Measurements from ENCODE around the gene SPSB3.
A peak's percentile ranks its signal among the peaks of the same experiment; 100 is the strongest.

The SPSB3 gene

GRCh38 chr16:1771864-1772361 is 10.5 kb downstream of the SPSB3 start:
- H3K27me3 ChIP-seq (ENCODE audit: low read depth, low read length) = no peaks in the 10 kb centered on the region
- peaks cover 0 to 46% of the 10 kb centered on the region in 2 donors for H3K36me3 ChIP-seq (ENCODE audit: control insufficient read depth in 1 of 2, insufficient read depth in 2 of 2, low read length in 2 of 2)
- H3K4me3 ChIP-seq (ENCODE audit: low read depth in 1 of 2, low read length in 2 of 2) = peak overlapping the region; percentile 74 to 99
- no peaks in the 10 kb centered on the region for H3K9me3 ChIP-seq (ENCODE audit: control insufficient read depth in 1 of 2, low read length in 2 of 2)
- peaks cover 2 to 46% of the 10 kb centered on the region in 2 donors for H3K4me1 ChIP-seq (ENCODE audit: control insufficient read depth in 1 of 2, insufficient read depth in 2 of 2, low read length in 2 of 2)
- H3K27ac ChIP-seq (ENCODE audit: low read length) = peak overlapping the region; percentile 23

DNA sequence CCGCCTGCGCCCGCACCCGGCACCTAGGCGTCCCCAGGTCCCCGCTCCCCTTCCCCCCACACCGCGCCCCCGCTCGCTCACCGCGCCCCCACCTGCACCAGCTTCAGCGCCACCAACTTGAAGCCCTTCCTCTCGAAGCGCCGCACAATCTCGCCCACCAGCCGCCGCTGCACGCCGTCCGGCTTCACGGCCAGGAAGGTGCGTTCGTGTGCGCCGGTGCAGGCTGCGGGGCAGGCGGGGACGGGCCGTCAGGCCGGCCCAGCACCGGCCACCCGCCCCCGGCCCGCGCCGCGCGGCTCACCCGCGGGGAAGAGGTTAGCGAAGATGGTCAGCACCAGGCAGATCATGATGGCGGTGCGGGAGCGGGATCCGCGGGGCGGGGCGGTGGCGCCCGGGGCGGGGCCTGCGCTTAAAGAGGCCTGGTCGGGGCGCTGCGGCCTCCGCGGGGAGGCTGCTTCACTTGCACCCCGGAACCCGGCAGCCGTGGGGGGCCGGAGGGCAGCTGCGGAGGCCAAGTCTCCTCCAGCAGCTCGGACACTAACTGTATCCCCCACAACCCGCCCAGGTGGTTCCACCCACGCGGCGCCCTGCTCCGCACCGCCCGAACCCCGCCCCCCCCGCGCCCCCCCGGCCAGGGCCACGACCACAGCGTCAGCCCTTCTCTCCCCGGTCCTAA is 11.0 kb downstream of the SPSB3 start, which contains the start of gene NME3:
Gene NME3, minus strand, starts transcription at position 356 of the 676 bp plus-strand sequence. Its CDS starts 9 bp downstream, at position 347.
- H3K9me3 ChIP-seq (ENCODE audit: control insufficient read depth in 1 of 2, low read length in 2 of 2) = no peaks in the 10 kb centered on the region
- peaks cover 2 to 46% of the 10 kb centered on the region in 2 donors for H3K4me1 ChIP-seq (ENCODE audit: control insufficient read depth in 1 of 2, insufficient read depth in 2 of 2, low read length in 2 of 2)
- no peaks in the 10 kb centered on the region for H3K27me3 ChIP-seq (ENCODE audit: low read depth, low read length)
- H3K4me3 ChIP-seq (ENCODE audit: low read depth in 1 of 2, low read length in 2 of 2) = peak within 1 kb of the TSS; percentile 74 to 99
- peaks cover 0 to 46% of the 10 kb centered on the region in 2 donors for H3K36me3 ChIP-seq (ENCODE audit: control insufficient read depth in 1 of 2, insufficient read depth in 2 of 2, low read length in 2 of 2)
- H3K27ac ChIP-seq (ENCODE audit: low read length) = peak within 1 kb of the TSS; percentile 23

GRCh38 chr16:1770328-1771187 is 11.8 kb downstream of the SPSB3 start:
- H3K4me1 ChIP-seq (ENCODE audit: control insufficient read depth in 1 of 2, insufficient read depth in 2 of 2, low read length in 2 of 2) = peaks cover 2 to 44% of the 10 kb centered on the region in 2 donors
- H3K4me3 ChIP-seq (ENCODE audit: low read depth in 1 of 2, low read length in 2 of 2) = peak overlapping the region; percentile 74 to 99
- H3K36me3 ChIP-seq (ENCODE audit: control insufficient read depth in 1 of 2, insufficient read depth in 2 of 2, low read length in 2 of 2) = peaks cover 0 to 46% of the 10 kb centered on the region in 2 donors
- no peaks in the 10 kb centered on the region for H3K27me3 ChIP-seq (ENCODE audit: low read depth, low read length)
- no peaks in the 10 kb centered on the region for H3K9me3 ChIP-seq (ENCODE audit: control insufficient read depth in 1 of 2, low read length in 2 of 2)
- no peak overlapping the region for H3K27ac ChIP-seq (ENCODE audit: low read length)

GRCh38 chr16:1769402-1770300 is 12.7 kb downstream of the SPSB3 start:
- peaks cover 2 to 35% of the 10 kb centered on the region in 2 donors for H3K4me1 ChIP-seq (ENCODE audit: control insufficient read depth in 1 of 2, insufficient read depth in 2 of 2, low read length in 2 of 2)
- H3K4me3 ChIP-seq (ENCODE audit: low read depth in 1 of 2, low read length in 2 of 2) = peak overlapping the region in 1 of 2 donors; percentile 99
- H3K27ac ChIP-seq (ENCODE audit: low read length) = no peak overlapping the region
- H3K9me3 ChIP-seq (ENCODE audit: control insufficient read depth in 1 of 2, low read length in 2 of 2) = no peaks in the 10 kb centered on the region
- H3K27me3 ChIP-seq (ENCODE audit: low read depth, low read length) = no peaks in the 10 kb centered on the region
- peaks cover 4 to 46% of the 10 kb centered on the region in 2 donors for H3K36me3 ChIP-seq (ENCODE audit: control insufficient read depth in 1 of 2, insufficient read depth in 2 of 2, low read length in 2 of 2)

DNA sequence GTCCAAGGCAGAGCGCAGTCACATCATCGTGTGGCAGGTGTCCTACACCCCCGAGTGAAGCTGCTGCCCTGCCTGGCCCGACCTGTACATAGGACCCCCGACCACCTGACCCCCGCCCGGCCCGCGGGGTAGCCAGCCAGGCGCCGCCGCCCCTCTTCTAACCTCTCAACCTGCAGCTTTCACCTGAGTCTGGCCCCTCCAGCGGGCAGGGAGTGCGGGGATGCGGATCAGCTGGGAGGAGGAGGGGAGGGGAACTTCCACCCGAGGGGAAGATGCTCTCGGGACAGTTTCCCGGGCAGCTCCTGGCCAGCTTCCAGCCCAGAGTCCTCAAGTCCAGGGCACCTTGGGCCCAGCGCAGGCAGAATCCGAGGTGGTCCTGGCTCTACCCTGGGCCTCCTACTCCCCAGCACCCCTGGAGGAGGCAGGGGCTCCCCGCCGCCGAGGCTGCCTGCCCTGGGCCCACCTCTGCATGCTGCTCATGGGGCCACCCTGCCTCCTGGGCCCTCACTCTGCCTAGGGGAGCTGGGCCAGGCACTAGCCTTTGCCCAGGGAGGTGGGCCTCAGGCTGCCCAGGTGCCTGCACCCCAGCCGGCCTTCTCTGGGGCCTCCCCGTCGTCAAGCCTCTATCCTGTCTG is 13.5 kb downstream of the SPSB3 start:
- Histone ChIP-seq H3K4me1 (ENCODE audit: control insufficient read depth in 1 of 2, insufficient read depth in 2 of 2, low read length in 2 of 2) (peaks cover 1 to 27% of the 10 kb centered on the region in 2 donors), H3K27me3 (ENCODE audit: low read depth, low read length) (no peaks in the 10 kb centered on the region), H3K9me3 (ENCODE audit: control insufficient read depth in 1 of 2, low read length in 2 of 2) (no peaks in the 10 kb centered on the region), H3K27ac (ENCODE audit: low read length) (no peak overlapping the region), H3K36me3 (ENCODE audit: control insufficient read depth in 1 of 2, insufficient read depth in 2 of 2, low read length in 2 of 2) (peaks cover 4 to 53% of the 10 kb centered on the region in 2 donors), H3K4me3 (ENCODE audit: low read depth in 1 of 2, low read length in 2 of 2) (no peak overlapping the region)

GRCh38 chr16:1768061-1768766 is 14.2 kb downstream of the SPSB3 start:
- Histone ChIP-seq H3K9me3 (ENCODE audit: control insufficient read depth in 1 of 2, low read length in 2 of 2) (no peaks in the 10 kb centered on the region), H3K36me3 (ENCODE audit: control insufficient read depth in 1 of 2, insufficient read depth in 2 of 2, low read length in 2 of 2) (peaks cover 4 to 55% of the 10 kb centered on the region in 2 donors), H3K4me3 (ENCODE audit: low read depth in 1 of 2, low read length in 2 of 2) (no peak overlapping the region), H3K27me3 (ENCODE audit: low read depth, low read length) (no peaks in the 10 kb centered on the region), H3K4me1 (ENCODE audit: control insufficient read depth in 1 of 2, insufficient read depth in 2 of 2, low read length in 2 of 2) (peaks cover 0 to 24% of the 10 kb centered on the region in 2 donors), H3K27ac (ENCODE audit: low read length) (no peak overlapping the region)

DNA sequence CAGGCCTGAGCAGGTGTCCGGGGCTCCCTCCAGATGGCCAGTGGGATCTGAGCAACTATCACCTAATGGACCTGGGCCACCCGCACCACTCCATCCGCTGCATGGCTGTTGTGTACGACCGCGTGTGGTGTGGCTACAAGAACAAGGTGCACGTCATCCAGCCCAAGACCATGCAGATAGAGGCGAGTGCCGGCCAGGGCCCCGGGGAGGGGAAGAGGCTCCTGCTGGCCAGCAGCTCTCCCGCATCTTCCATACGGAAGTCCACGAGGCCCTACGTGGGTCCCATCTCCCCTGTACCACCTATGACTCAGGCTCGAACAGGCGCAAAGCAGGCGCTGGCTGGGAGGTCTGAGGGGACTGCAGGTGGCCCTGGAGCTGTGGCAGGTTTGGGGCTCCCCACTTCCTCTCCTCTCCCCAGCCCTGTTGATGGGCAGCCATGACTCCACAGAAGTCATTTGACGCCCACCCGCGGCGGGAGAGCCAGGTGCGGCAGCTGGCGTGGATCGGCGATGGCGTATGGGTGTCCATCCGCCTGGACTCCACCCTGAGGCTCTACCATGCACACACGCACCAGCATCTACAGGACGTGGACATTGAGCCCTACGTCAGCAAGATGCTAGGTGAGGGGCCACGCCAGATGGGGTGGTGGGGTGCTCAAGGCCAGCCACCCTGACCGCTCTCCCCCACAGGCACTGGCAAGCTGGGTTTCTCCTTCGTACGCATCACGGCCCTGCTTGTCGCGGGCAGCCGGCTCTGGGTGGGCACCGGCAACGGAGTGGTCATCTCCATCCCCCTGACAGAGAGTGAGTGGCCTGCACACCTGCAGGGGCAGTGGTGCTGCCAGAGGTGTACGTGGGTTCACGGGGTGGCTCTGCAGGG is 15.0 kb downstream of the SPSB3 start:
- H3K4me3 ChIP-seq (ENCODE audit: low read depth in 1 of 2, low read length in 2 of 2) = no peak overlapping the region
- peaks cover 4 to 64% of the 10 kb centered on the region in 2 donors for H3K36me3 ChIP-seq (ENCODE audit: control insufficient read depth in 1 of 2, insufficient read depth in 2 of 2, low read length in 2 of 2)
- no peak overlapping the region for H3K27ac ChIP-seq (ENCODE audit: low read length)
- no peaks in the 10 kb centered on the region for H3K9me3 ChIP-seq (ENCODE audit: control insufficient read depth in 1 of 2, low read length in 2 of 2)
- no peaks in the 10 kb centered on the region for H3K27me3 ChIP-seq (ENCODE audit: low read depth, low read length)
- peaks cover 0 to 22% of the 10 kb centered on the region in 2 donors for H3K4me1 ChIP-seq (ENCODE audit: control insufficient read depth in 1 of 2, insufficient read depth in 2 of 2, low read length in 2 of 2)

DNA sequence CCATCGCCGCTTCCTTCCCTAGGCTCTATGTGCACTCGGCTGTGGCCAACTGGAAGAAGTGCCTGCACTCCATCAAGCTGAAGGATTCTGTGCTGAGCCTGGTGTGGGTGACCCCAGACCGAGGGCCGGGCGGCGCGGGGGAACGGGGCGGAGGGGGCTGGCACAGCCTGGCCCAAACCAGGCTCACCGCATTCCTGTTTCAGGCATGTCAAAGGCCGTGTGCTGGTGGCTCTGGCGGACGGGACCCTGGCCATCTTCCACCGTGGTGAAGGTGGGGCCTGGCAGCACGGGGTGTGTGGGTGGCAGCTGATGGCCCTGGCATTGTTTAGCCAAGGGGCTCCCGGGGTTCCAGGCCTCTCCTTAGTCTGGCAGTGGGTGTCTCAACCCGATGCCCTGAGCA is 15.7 kb downstream of the SPSB3 start:
- H3K27me3 ChIP-seq (ENCODE audit: low read depth, low read length) = no peaks in the 10 kb centered on the region
- H3K27ac ChIP-seq (ENCODE audit: low read length) = no peak overlapping the region
- H3K9me3 ChIP-seq (ENCODE audit: control insufficient read depth in 1 of 2, low read length in 2 of 2) = no peaks in the 10 kb centered on the region
- no peak overlapping the region for H3K4me3 ChIP-seq (ENCODE audit: low read depth in 1 of 2, low read length in 2 of 2)
- H3K36me3 ChIP-seq (ENCODE audit: control insufficient read depth in 1 of 2, insufficient read depth in 2 of 2, low read length in 2 of 2) = peaks cover 4 to 71% of the 10 kb centered on the region in 2 donors
- peaks cover 0 to 15% of the 10 kb centered on the region in 2 donors for H3K4me1 ChIP-seq (ENCODE audit: control insufficient read depth in 1 of 2, insufficient read depth in 2 of 2, low read length in 2 of 2)

GRCh38 chr16:1766231-1766630 is 16.1 kb downstream of the SPSB3 start:
- H3K27me3 ChIP-seq (ENCODE audit: low read depth, low read length) = no peaks in the 10 kb centered on the region
- H3K36me3 ChIP-seq (ENCODE audit: control insufficient read depth in 1 of 2, insufficient read depth in 2 of 2, low read length in 2 of 2) = peaks cover 4 to 75% of the 10 kb centered on the region in 2 donors
- H3K27ac ChIP-seq (ENCODE audit: low read length) = no peak overlapping the region
- no peaks in the 10 kb centered on the region for H3K9me3 ChIP-seq (ENCODE audit: control insufficient read depth in 1 of 2, low read length in 2 of 2)
- peaks cover 0 to 14% of the 10 kb centered on the region in 2 donors for H3K4me1 ChIP-seq (ENCODE audit: control insufficient read depth in 1 of 2, insufficient read depth in 2 of 2, low read length in 2 of 2)
- H3K4me3 ChIP-seq (ENCODE audit: low read depth in 1 of 2, low read length in 2 of 2) = no peak overlapping the region

Measured in muscle layer of duodenum (tissue), 2 donors.